T-helper 1 cell treated with Interleukin-12 subunit alpha and Interleukin-12 subunit beta and Interleukin-4 antibody, amounts not matched to agents 30 μg/mL and 1 μg/mL, for 36 hours (primary cell): ENCODE results near the gene DPH5.

Source experiments
- H3K27ac Mint-ChIP-seq: one replicate; pipeline ENCODE4 v1.8.0; 2021; ENCODE audit warnings: mild to moderate bottlenecking, mixed read lengths
- H3K27me3 Mint-ChIP-seq: one replicate; pipeline ENCODE4 v1.8.0; 2021; ENCODE audit warnings: low read depth, mixed read lengths
- H3K36me3 Mint-ChIP-seq: one replicate; pipeline ENCODE4 v1.8.0; 2021; ENCODE audit warnings: low read depth, mixed read lengths
- H3K4me1 Mint-ChIP-seq: one replicate; pipeline ENCODE4 v1.8.0; 2021; ENCODE audit warnings: low read depth, mixed read lengths
- H3K4me3 Mint-ChIP-seq: one replicate; pipeline ENCODE4 v1.8.0; 2021; ENCODE audit warnings: mild to moderate bottlenecking, moderate library complexity, mixed read lengths
- H3K9me3 Mint-ChIP-seq: one replicate; pipeline ENCODE4 v1.8.0; 2021; ENCODE audit warnings: mixed read lengths

The DPH5 gene

DNA sequence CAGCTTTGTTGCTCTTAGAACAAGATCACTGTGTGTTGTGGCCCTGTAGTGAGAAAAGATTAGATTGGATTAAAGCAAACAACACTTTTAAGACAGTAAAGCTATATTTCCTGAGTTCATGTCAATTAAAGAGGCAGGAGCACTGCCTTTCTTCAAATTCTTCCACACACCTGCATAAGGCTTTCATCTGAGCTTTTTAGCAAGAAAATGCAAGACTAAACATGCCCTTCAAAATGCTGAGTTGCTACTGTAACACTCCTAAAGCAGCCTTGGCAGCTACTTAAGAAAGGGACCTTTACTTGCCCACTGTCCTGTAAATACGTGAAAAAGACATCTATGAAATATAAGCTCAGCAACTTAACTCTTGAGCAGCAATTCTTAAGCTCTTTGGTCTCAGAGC is 11.8 kb downstream of the DPH5 start:
- H3K4me1 Mint-ChIP-seq = peaks cover 3% of the 10 kb centered on the region
- H3K9me3 Mint-ChIP-seq = peaks cover 9% of the 10 kb centered on the region
- H3K27ac Mint-ChIP-seq = no peak overlapping the region
- peaks cover 50% of the 10 kb centered on the region for H3K36me3 Mint-ChIP-seq
- H3K4me3 Mint-ChIP-seq = no peak overlapping the region
- H3K27me3 Mint-ChIP-seq = no peaks in the 10 kb centered on the region

DNA sequence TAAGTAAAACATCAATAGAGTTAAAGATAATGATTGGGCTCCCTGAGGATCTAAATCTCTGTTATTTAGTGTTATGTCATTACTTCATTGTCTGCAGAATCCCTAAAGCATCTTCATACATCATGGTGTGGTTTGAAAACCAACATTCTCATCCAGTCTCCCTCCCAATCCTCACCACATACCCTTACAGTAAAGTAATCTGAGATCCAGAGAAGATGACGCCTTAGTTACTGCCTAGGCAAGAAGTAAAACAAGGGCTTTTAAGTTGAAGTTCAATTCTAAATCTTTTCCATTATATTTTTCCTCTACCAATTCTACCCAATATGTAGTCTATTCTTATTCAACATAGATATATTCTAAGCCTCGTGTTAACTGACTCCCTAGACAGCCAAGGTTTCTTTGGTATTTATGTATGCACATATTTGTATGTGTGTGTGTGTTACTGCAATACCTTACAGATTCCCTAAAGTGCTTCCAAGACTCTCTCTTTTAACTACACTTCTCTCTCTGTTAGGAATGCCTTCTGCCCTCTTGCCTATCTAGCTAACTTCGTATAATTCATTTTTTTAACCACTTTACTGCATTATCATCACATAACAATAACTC is 17.3 kb downstream of the DPH5 start:
- Mint-ChIP-seq H3K4me1 (peaks cover 15% of the 10 kb centered on the region), H3K27ac (no peak overlapping the region)

GRCh38 chr1:101006553-101006952 is 19.0 kb downstream of the DPH5 start:
- Mint-ChIP-seq H3K4me1 (peaks cover 20% of the 10 kb centered on the region), H3K27me3 (no peaks in the 10 kb centered on the region), H3K36me3 (peaks cover 40% of the 10 kb centered on the region), H3K9me3 (peaks cover 18% of the 10 kb centered on the region), H3K27ac (no peak overlapping the region), H3K4me3 (no peak overlapping the region)

More for the DNA sequence above, 17.3 kb downstream of the DPH5 start:
- Mint-ChIP-seq H3K9me3 (peaks cover 18% of the 10 kb centered on the region), H3K4me3 (no peak overlapping the region), H3K36me3 (peaks cover 45% of the 10 kb centered on the region), H3K27me3 (no peaks in the 10 kb centered on the region)

GRCh38 chr1:101005871-101006270 is 19.7 kb downstream of the DPH5 start:
- no peak overlapping the region for H3K27ac Mint-ChIP-seq
- H3K4me3 Mint-ChIP-seq = no peak overlapping the region
- H3K4me1 Mint-ChIP-seq = peaks cover 22% of the 10 kb centered on the region
- no peaks in the 10 kb centered on the region for H3K27me3 Mint-ChIP-seq
- H3K36me3 Mint-ChIP-seq = peaks cover 43% of the 10 kb centered on the region
- peaks cover 18% of the 10 kb centered on the region for H3K9me3 Mint-ChIP-seq

DNA sequence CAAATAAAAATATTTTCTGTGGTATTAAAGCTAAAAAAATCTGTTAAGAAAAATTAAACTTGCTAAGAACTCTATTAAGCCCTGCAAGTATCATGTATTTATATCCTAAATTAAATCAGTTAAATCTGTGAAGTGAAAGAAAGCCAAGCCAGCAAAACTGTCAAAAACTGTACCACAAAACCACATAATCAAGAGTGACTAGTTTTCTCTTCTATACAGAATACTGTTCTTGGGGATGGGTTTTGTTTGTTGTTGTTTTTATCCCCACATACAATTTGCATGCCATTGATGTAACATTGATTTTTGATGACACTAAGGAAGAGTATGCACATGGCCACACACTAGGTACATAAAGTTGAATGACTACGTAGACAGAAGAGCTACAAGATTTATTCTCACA is 20.4 kb downstream of the DPH5 start:
- Mint-ChIP-seq H3K9me3 (peaks cover 18% of the 10 kb centered on the region), H3K4me1 (peaks cover 22% of the 10 kb centered on the region), H3K4me3 (peak overlapping the region; percentile 43), H3K27ac (no peak overlapping the region), H3K27me3 (no peaks in the 10 kb centered on the region), H3K36me3 (peaks cover 44% of the 10 kb centered on the region)

GRCh38 chr1:101004670-101005069 is 20.9 kb downstream of the DPH5 start:
- Mint-ChIP-seq H3K27ac (no peak overlapping the region), H3K4me3 (no peak overlapping the region), H3K9me3 (peaks cover 18% of the 10 kb centered on the region), H3K27me3 (no peaks in the 10 kb centered on the region), H3K4me1 (peaks cover 22% of the 10 kb centered on the region), H3K36me3 (peaks cover 40% of the 10 kb centered on the region)

- peaks cover 18% of the 10 kb centered on the region for H3K9me3 Mint-ChIP-seq
- H3K27ac Mint-ChIP-seq = no peak overlapping the region
- H3K27me3 Mint-ChIP-seq = no peaks in the 10 kb centered on the region
- no peak overlapping the region for H3K4me3 Mint-ChIP-seq
- H3K36me3 Mint-ChIP-seq = peaks cover 37% of the 10 kb centered on the region
- peaks cover 22% of the 10 kb centered on the region for H3K4me1 Mint-ChIP-seq
Measured at GRCh38 chr1:101004061-101004460, 21.5 kb downstream of the DPH5 start.

GRCh38 chr1:101003012-101003650 is 22.5 kb downstream of the DPH5 start:
- no peaks in the 10 kb centered on the region for H3K27me3 Mint-ChIP-seq
- H3K9me3 Mint-ChIP-seq = peaks cover 10% of the 10 kb centered on the region
- peaks cover 34% of the 10 kb centered on the region for H3K36me3 Mint-ChIP-seq
- H3K4me1 Mint-ChIP-seq = peaks cover 22% of the 10 kb centered on the region
- no peak overlapping the region for H3K27ac Mint-ChIP-seq
- H3K4me3 Mint-ChIP-seq = no peak overlapping the region

DNA sequence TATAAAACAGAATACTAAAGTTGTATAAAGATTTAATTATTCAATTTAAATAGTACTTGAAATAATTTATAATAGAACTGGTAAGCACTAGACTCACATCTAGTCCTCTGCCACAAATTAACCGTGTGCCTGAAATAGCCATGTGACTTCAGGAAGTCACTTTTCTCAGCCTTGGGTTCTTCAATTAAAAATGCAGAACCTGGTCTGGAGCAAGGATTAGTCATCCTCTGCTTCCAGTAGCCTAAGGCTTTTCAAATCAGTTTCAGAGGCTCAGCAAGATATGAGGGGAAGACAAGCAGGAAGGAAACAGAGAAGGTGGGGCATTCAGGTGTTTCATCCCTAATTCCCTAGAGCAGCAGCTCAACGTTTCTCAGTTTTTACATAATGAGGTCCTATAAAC is 23.0 kb downstream of the DPH5 start:
- H3K4me1 Mint-ChIP-seq = peaks cover 20% of the 10 kb centered on the region
- H3K36me3 Mint-ChIP-seq = peaks cover 35% of the 10 kb centered on the region
- H3K27me3 Mint-ChIP-seq = no peaks in the 10 kb centered on the region
- H3K27ac Mint-ChIP-seq = no peak overlapping the region
- H3K9me3 Mint-ChIP-seq = peaks cover 8% of the 10 kb centered on the region
- H3K4me3 Mint-ChIP-seq = no peak overlapping the region

DNA sequence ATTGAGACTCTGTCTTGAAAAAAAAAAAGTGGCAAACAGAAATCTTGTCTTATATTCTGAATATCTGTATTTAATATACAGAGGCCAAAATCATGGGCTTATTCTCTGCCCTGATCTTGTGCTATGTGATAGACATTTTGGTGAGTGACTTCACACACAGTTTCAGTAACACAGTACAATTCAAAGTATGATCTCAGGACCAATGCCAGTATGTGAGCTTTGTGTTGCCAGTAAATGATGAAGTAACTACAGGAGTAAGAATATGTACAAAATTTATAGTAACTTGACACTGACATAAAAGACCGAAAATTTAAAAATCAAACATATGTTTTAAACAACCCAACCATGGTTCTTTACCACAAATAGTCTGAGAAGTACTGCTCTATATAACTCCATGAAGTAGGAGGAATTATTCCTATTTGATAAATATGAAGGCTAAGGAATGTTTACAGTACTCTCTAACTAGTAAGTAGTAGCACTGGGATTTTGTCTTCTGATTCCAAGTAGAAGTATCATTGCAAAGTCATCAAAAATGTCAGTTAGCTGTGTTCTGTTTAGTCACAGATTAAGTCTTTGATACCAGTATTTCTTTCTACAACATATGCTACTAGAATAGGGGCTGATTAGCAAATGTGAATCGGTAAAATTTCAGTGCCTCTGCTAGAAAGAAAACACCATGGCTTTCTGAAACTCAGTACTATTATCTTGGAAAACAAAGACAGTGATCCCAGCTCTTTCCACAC is 25.3 kb downstream of the DPH5 start:
- Mint-ChIP-seq H3K9me3 (peaks cover 2% of the 10 kb centered on the region), H3K27ac (no peak overlapping the region), H3K36me3 (peaks cover 40% of the 10 kb centered on the region), H3K4me1 (peaks cover 11% of the 10 kb centered on the region), H3K27me3 (no peaks in the 10 kb centered on the region), H3K4me3 (no peak overlapping the region)

DNA sequence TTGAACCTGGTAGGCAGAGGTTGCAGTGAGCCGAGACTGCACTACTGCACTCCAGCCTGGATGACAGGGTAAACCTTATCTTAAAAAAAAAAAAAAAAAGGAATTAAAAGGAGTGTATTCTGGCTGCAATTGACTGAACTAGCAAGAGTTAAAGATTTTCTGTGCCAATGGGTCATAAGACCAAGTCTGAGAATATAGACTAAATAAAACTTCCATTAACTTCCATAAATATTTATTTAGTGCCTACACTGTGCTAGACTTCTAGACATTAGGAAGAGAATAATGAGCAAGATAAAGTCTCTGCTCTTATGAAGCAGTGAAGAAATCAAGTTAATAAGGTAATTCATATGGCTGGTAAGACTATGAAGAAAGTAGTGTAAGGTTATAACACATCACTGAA is 27.2 kb downstream of the DPH5 start:
- Mint-ChIP-seq H3K36me3 (peaks cover 44% of the 10 kb centered on the region), H3K4me1 (peaks cover 6% of the 10 kb centered on the region)

DNA sequence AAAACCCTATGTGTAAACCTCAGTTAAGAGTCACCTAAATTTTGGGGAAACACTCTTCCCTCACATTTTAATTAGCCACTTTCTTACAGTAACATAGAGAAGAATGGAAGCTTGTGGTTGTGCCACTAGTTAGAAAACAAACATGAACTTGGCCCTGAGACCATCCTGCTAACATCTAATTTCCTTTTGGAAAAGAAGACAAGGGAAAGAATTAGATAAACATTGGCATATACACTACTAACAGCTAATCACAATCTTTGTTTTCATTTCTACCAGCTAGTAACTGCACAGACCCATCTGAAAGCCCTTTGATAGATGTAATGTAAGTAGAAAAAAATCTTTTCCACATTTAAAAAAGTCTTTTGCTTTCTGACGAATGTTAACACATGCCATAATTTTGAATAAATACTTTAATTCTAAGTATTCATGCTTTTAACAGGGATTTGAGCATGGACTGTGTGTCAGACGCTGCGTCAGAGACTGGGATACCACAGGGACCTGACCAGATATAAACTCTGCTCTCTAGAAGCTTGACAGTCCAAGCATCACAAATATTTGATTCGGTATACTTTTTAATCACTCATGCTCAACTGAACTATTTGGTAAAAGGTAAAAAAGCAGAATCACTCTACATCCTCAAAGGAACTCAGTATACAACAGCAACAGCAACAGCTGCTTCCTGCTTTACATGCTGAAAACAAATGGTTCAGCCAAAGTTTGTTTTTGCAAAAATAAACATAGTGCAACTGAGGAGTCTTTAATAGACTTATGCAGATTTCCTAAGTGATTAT is 30.2 kb downstream of the DPH5 start:
- Mint-ChIP-seq H3K27me3 (no peaks in the 10 kb centered on the region), H3K4me1 (no peaks in the 10 kb centered on the region), H3K4me3 (no peak overlapping the region), H3K27ac (no peak overlapping the region), H3K9me3 (no peaks in the 10 kb centered on the region), H3K36me3 (peaks cover 54% of the 10 kb centered on the region)

More for the DNA sequence above, 27.2 kb downstream of the DPH5 start:
- H3K27me3 Mint-ChIP-seq = no peaks in the 10 kb centered on the region
- no peak overlapping the region for H3K4me3 Mint-ChIP-seq
- no peaks in the 10 kb centered on the region for H3K9me3 Mint-ChIP-seq
- H3K27ac Mint-ChIP-seq = no peak overlapping the region

DNA sequence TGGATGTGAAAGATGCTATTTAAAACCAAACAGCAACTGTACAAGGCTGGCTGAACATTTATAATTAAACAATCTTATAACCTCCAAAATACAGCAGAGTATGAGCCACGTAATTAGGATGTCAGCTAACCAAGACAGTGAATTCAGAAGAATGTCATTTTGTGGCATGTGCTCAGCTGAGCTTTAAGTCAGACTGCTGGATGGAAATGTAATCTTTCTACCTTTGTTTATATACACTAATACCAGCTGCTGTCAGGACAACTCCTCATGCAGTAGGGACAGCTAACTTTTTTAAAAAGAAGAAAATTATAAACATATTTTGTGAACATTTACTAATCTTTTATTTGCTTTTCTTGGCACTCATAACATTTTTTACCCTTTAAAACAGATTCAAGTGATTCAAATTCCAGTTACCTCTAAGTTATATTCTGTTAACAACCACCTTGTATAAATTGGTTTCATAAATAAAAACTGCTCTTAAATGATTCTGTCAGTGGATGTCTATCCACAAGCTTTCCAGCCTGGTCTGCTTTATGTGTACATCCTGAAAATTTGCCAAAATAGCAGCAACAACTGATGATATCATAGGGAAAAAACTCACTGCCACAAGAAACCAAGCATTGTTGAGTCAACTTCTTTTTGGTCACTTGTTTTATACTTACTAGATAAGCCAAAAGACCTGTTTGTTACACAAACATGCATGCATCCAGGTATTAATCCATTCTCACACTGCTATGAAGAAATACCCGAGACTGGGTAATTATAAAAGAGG is 36.1 kb downstream of the DPH5 start:
- peaks cover 6% of the 10 kb centered on the region for H3K4me1 Mint-ChIP-seq
- no peaks in the 10 kb centered on the region for H3K9me3 Mint-ChIP-seq
- H3K4me3 Mint-ChIP-seq = no peak overlapping the region
- no peaks in the 10 kb centered on the region for H3K27me3 Mint-ChIP-seq
- H3K27ac Mint-ChIP-seq = no peak overlapping the region
- peaks cover 52% of the 10 kb centered on the region for H3K36me3 Mint-ChIP-seq

- H3K27ac Mint-ChIP-seq = no peak overlapping the region
- H3K27me3 Mint-ChIP-seq = no peaks in the 10 kb centered on the region
- peaks cover 58% of the 10 kb centered on the region for H3K36me3 Mint-ChIP-seq
- H3K4me3 Mint-ChIP-seq = no peak overlapping the region
- H3K4me1 Mint-ChIP-seq = peaks cover 9% of the 10 kb centered on the region
- H3K9me3 Mint-ChIP-seq = no peaks in the 10 kb centered on the region
Measured at GRCh38 chr1:100988121-100988520, 37.5 kb downstream of the DPH5 start.
